Muscle layer of colon (tissue), 2 donors: Measurements from ENCODE around the gene ACTN1.

Experiments
- H3K27ac ChIP-seq: one replicate; pipeline ENCODE4 v1.7.0; 2013; ENCODE audit warnings: low read depth, mild to moderate bottlenecking, low read length, moderate library complexity
- H3K27me3 ChIP-seq, 2 donors: one replicate each; pipeline ENCODE4 v1.7.0; 2013; ENCODE audit warnings: low read length in 2 of 2, mild to moderate bottlenecking in 2 of 2; ENCODE audit not compliant: insufficient read depth in 2 of 2, control insufficient read depth in 1 of 2
- H3K36me3 ChIP-seq: one replicate; pipeline ENCODE4 v1.7.0; 2013; ENCODE audit warnings: mild to moderate bottlenecking, low read length; ENCODE audit not compliant: insufficient read depth
- H3K4me1 ChIP-seq: one replicate; pipeline ENCODE4 v1.7.0; 2013; ENCODE audit warnings: mild to moderate bottlenecking, low read length; ENCODE audit not compliant: insufficient read depth
- H3K4me3 ChIP-seq, 2 donors: one replicate each; pipeline ENCODE4 v1.7.0; 2013; ENCODE audit warnings: low read length in 2 of 2, low read depth in 1 of 2, mild to moderate bottlenecking in 1 of 2, moderate library complexity in 1 of 2
- H3K9ac ChIP-seq: one replicate; pipeline ENCODE4 v1.7.0; 2013; ENCODE audit warnings: low read length
- H3K9me3 ChIP-seq: one replicate; pipeline ENCODE4 v1.7.0; 2013; ENCODE audit warnings: mild to moderate bottlenecking, low read length
- donor health status: abdominal sarcoma.
- donor health status: Adenocarcinoma of cecum.

The ACTN1 gene

GRCh38 chr14:68938271-68939150, 40.6 kb downstream of the ACTN1 start:
- Histone ChIP-seq H3K27ac (peak overlapping the region; percentile 85), H3K9ac (peak overlapping the region; percentile 88), H3K27me3 (no peaks in the 10 kb centered on the region), H3K4me3 (peak overlapping the region in 1 of 2 donors; percentile 22), H3K9me3 (no peaks in the 10 kb centered on the region), H3K36me3 (peaks cover 15% of the 10 kb centered on the region), H3K4me1 (peaks cover 97% of the 10 kb centered on the region)

GRCh38 chr14:68937471-68938270, 41.4 kb downstream of the ACTN1 start:
- Histone ChIP-seq H3K4me1 (peaks cover 95% of the 10 kb centered on the region), H3K27ac (peak overlapping the region; percentile 97), H3K4me3 (peak overlapping the region in 1 of 2 donors; percentile 22), H3K9me3 (no peaks in the 10 kb centered on the region), H3K9ac (peak overlapping the region; percentile 88), H3K27me3 (no peaks in the 10 kb centered on the region), H3K36me3 (peaks cover 12% of the 10 kb centered on the region)

DNA sequence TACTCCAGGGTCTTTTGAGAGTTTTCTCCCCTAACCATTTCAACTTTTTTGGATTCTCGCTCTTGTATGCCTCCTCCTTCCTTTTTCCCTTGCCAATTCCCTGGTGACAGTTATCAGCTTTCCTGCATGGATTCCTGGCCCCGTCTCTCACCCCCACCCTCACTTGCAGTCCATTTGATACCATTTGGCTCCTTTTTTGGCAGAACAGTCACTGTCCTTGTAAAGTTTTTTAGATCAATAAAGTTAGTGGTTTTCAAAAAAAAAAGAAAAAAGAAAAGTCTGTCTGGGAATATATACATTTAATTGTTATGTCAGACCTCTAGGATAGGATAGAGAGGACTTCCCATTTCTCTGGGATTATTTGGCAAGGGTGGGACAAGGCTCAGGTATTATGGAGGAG, 42.1 kb downstream of the ACTN1 start:
- Histone ChIP-seq H3K4me3 (peak overlapping the region in 1 of 2 donors; percentile 3), H3K9ac (peak overlapping the region; percentile 13), H3K9me3 (no peaks in the 10 kb centered on the region), H3K27ac (peak overlapping the region; percentile 97), H3K36me3 (peaks cover 6% of the 10 kb centered on the region), H3K27me3 (no peaks in the 10 kb centered on the region), H3K4me1 (peaks cover 95% of the 10 kb centered on the region)

DNA sequence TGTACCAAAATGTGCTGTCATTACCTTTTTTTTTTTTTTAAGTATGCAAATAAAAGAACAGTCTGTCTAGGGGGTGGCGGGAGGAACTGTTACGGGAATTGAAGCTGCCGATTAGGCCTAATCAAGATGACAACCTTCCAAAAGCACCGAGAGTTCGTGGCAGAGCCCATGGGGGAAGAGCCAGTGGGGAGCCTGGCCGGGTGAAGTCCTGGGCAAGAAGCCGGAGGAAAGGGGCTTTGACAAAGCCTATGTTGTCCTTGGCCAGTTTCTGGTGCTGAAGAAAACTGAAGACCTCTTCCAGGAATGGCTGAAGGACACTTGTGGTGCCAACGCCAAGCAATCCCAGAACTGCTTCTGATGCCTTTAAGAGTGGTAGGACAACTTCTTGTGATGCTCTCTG, 42.6 kb downstream of the ACTN1 start:
- H3K9ac ChIP-seq, result peak overlapping the region; percentile 16
- H3K4me3 ChIP-seq, result peak overlapping the region in 1 of 2 donors; percentile 3
- H3K9me3 ChIP-seq, result no peaks in the 10 kb centered on the region
- H3K27me3 ChIP-seq, result no peaks in the 10 kb centered on the region
- peaks cover 95% of the 10 kb centered on the region for H3K4me1 ChIP-seq
- H3K36me3 ChIP-seq, result peaks cover 8% of the 10 kb centered on the region
- peak overlapping the region; percentile 97 for H3K27ac ChIP-seq

GRCh38 chr14:68935761-68936214, 43.3 kb downstream of the ACTN1 start:
- peaks cover 95% of the 10 kb centered on the region for H3K4me1 ChIP-seq
- H3K27ac ChIP-seq, result peak overlapping the region; percentile 97
- peak overlapping the region; percentile 16 for H3K9ac ChIP-seq
- no peaks in the 10 kb centered on the region for H3K9me3 ChIP-seq
- peak overlapping the region in 1 of 2 donors; percentile 3 for H3K4me3 ChIP-seq
- H3K27me3 ChIP-seq, result no peaks in the 10 kb centered on the region
- H3K36me3 ChIP-seq, result peaks cover 15% of the 10 kb centered on the region

GRCh38 chr14:68934066-68934465, 45.0 kb downstream of the ACTN1 start:
- Histone ChIP-seq H3K27me3 (no peaks in the 10 kb centered on the region), H3K27ac (peak overlapping the region; percentile 60)

GRCh38 chr14:68932686-68933085, 46.4 kb downstream of the ACTN1 start:
- H3K27ac ChIP-seq, result peak overlapping the region; percentile 73
- H3K4me3 ChIP-seq, result no peak overlapping the region
- H3K27me3 ChIP-seq, result no peaks in the 10 kb centered on the region
- H3K4me1 ChIP-seq, result peaks cover 94% of the 10 kb centered on the region
- peaks cover 19% of the 10 kb centered on the region for H3K36me3 ChIP-seq
- H3K9ac ChIP-seq, result peak overlapping the region; percentile 2
- H3K9me3 ChIP-seq, result no peaks in the 10 kb centered on the region

More at GRCh38 chr14:68934066-68934465, 45.0 kb downstream of the ACTN1 start:
- H3K4me3 ChIP-seq, result no peak overlapping the region
- no peaks in the 10 kb centered on the region for H3K9me3 ChIP-seq
- H3K9ac ChIP-seq, result no peak overlapping the region
- H3K36me3 ChIP-seq, result peaks cover 19% of the 10 kb centered on the region
- H3K4me1 ChIP-seq, result peaks cover 94% of the 10 kb centered on the region

- no peak overlapping the region for H3K4me3 ChIP-seq
- peak overlapping the region; percentile 73 for H3K27ac ChIP-seq
- H3K9ac ChIP-seq, result peak overlapping the region; percentile 2
Observed at GRCh38 chr14:68932231-68932630, 46.9 kb downstream of the ACTN1 start.

DNA sequence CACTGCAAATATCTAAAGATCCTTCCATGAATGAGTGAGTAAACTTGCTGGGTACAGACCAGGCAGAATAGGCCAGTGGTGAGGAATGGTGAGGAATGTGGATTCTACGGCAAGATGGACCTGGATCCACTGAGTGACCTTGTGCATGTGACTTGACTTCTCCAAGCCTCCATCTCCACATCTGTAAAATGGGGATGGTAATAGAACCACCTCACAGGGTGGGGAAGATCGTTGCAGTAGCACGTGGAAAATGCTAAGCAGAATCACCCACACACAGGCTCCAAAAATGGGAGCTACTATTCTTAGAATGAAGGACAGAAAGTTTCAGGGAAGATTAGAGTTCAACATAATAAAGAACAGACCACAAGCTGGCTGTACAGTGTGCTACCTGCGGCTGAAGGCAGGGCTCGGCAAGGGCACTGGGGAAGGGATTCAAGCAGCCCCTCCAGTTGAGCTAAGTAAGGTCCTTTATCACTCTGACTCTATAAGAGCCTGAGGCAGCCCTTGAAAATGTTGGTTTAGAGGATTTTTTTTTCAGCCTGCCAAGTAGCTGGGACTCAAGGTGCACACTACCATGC, 47.5 kb downstream of the ACTN1 start:
- H3K27ac ChIP-seq, result peak overlapping the region; percentile 81
- peak overlapping the region; percentile 3 for H3K9ac ChIP-seq

More at GRCh38 chr14:68932231-68932630, 46.9 kb downstream of the ACTN1 start:
- H3K27me3 ChIP-seq, result no peaks in the 10 kb centered on the region
- no peaks in the 10 kb centered on the region for H3K9me3 ChIP-seq
- peaks cover 19% of the 10 kb centered on the region for H3K36me3 ChIP-seq
- H3K4me1 ChIP-seq, result peaks cover 93% of the 10 kb centered on the region

GRCh38 chr14:68931063-68931462, 48.0 kb downstream of the ACTN1 start:
- H3K27ac ChIP-seq, result peak overlapping the region; percentile 81
- peaks cover 19% of the 10 kb centered on the region for H3K36me3 ChIP-seq
- H3K4me3 ChIP-seq, result no peak overlapping the region
- peak overlapping the region; percentile 3 for H3K9ac ChIP-seq
- no peaks in the 10 kb centered on the region for H3K27me3 ChIP-seq
- peaks cover 84% of the 10 kb centered on the region for H3K4me1 ChIP-seq
- H3K9me3 ChIP-seq, result no peaks in the 10 kb centered on the region

More for the DNA sequence above, 47.5 kb downstream of the ACTN1 start:
- Histone ChIP-seq H3K4me1 (peaks cover 88% of the 10 kb centered on the region), H3K9me3 (no peaks in the 10 kb centered on the region), H3K4me3 (no peak overlapping the region), H3K36me3 (peaks cover 16% of the 10 kb centered on the region), H3K27me3 (no peaks in the 10 kb centered on the region)
